Activated T-helper 17 cell treated with anti-CD3 and anti-CD28 coated beads, Interleukin-2, amount 50 U/mL, for 72 hours (primary cell): ENCODE data around the gene PTGR3. TPM values are rescaled to one million over a fixed set of nuclear protein-coding genes. Genes with fewer than 3 reads are reported as not detected.
A peak's percentile ranks its signal among the peaks of the same experiment; 100 is the strongest.

Source experiments
- ATAC-seq: fragments of 150-1000 bp; cut with Tn5 transposase; replicated peaks from 2 replicates; pipeline ENCODE4 v1.10.0; 2021; ENCODE audit warnings: mild to moderate bottlenecking, moderate library complexity
- H3K27ac Mint-ChIP-seq: one replicate; pipeline ENCODE4 v1.8.0; 2022; ENCODE audit warnings: mixed read lengths
- H3K27me3 Mint-ChIP-seq: one replicate; pipeline ENCODE4 v1.8.0; 2022; ENCODE audit warnings: mixed read lengths
- H3K36me3 Mint-ChIP-seq: one replicate; pipeline ENCODE4 v1.8.0; 2022; ENCODE audit warnings: low read depth, mild to moderate bottlenecking, mixed read lengths
- H3K4me1 Mint-ChIP-seq: one replicate; pipeline ENCODE4 v1.8.0; 2022; ENCODE audit warnings: mixed read lengths
- H3K4me3 Mint-ChIP-seq: one replicate; pipeline ENCODE4 v1.8.0; 2022; ENCODE audit warnings: mild to moderate bottlenecking, mixed read lengths
- H3K9me3 Mint-ChIP-seq: one replicate; pipeline ENCODE4 v1.8.0; 2022; ENCODE audit warnings: mixed read lengths
- total RNA-seq, 2 donors: library from RNA; stranded (reverse); gene quantifications; one replicate each; pipeline ENCODE4 v1.2.3, GENCODE V29; 2022

Gene PTGR3, protein sequence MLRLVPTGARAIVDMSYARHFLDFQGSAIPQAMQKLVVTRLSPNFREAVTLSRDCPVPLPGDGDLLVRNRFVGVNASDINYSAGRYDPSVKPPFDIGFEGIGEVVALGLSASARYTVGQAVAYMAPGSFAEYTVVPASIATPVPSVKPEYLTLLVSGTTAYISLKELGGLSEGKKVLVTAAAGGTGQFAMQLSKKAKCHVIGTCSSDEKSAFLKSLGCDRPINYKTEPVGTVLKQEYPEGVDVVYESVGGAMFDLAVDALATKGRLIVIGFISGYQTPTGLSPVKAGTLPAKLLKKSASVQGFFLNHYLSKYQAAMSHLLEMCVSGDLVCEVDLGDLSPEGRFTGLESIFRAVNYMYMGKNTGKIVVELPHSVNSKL
- 10 to 100 TPM; 20.9 to 27.3 TPM for total RNA-seq

DNA sequence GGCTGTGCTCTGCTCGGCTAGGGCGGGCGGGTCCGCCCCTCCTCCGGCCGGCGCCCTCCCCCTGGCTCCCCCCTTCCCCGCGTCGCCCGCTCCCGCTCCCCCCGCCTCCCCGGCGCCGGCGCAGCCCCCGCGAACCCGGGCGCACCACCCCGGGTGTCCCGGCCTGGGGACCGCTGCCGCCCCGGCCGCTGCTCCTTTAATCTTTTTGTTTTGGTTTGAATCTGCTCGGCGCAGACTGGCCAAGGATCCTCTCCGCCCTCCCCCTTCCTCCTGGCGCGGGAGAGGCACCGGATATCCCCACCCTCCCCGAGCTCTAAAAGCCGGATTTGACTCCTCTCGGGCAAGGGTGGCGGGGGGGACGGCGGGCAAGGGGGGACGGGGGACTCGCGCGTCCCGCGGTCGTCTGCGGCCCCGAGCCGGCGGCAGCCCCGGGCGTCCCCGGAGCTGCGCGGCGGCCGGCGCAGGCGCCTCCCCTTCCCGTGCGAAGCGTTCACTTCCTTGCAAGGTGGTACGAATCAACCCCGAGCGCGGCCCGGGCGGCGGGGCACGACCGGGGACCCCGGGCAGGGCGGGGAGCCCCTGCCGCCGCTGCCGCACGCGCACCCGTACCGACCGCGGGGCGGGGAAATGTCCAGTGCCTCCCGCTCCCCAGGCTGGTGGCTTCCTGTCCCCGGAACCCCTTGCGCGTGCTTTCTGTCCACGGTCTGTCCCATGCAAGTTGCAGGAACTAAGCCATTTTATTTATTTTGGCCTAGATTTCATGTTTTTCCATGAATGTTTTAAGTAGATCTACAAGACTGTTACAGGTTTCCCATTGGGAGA, at the start of gene PTGR3:
Gene PTGR3, minus strand, starts transcription at position 11 of the 822 bp plus-strand sequence. CDS start 81 bp downstream, outside the sequence.
- Mint-ChIP-seq H3K27ac (peak within 1 kb of the TSS; percentile 98), H3K4me1 (peaks cover 35% of the 10 kb centered on the region), H3K36me3 (peaks cover 21% of the 10 kb centered on the region), H3K4me3 (peak within 1 kb of the TSS; percentile 100), H3K9me3 (no peaks in the 10 kb centered on the region), H3K27me3 (no peaks in the 10 kb centered on the region)
- peak; percentile 60 for ATAC-seq

DNA sequence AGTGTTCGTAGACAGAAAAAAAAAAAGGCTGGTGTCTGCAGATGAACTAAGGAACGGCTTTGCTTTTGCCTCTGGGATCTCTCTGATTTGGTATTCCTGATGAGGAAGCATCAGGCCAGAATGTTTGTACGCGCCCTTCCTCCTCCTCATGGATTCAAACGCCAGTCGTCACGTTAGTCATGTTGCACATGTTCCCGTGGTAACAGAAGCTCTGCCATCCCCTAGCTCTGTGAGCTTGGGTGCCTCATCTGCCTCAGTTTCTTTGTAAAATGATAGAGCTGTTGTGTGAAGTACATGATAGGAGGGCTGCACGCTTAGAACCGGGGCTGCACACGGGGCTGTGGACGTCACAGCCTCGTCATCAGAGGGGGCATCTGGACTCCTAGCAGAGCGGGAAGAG, 48.7 kb upstream of the PTGR3 start:
- no peak overlapping the region for H3K4me3 Mint-ChIP-seq
- no peak for ATAC-seq
- H3K9me3 Mint-ChIP-seq, result no peaks in the 10 kb centered on the region
- peak overlapping the region; percentile 53 for H3K27ac Mint-ChIP-seq
- H3K36me3 Mint-ChIP-seq, result no peaks in the 10 kb centered on the region
- H3K4me1 Mint-ChIP-seq, result peaks cover 14% of the 10 kb centered on the region
- H3K27me3 Mint-ChIP-seq, result no peaks in the 10 kb centered on the region

DNA sequence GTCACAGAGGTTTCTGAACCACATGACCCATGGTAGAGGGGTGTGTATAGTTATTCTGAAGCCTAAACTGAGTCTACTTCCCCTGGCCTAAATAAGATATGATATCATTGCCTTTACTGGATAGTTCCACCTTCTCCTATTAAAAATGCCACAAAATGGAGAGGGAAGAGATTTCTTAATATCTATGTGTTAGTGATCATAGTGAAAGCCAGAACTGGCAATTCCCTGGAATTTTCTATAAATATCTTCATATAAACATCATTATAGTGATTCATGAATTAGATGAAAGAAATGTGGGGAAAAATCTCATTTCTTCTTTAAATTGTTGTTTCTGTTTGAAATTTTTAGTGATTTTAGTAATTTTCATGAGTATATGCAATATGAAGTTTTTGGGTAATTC, 47.4 kb upstream of the PTGR3 start:
- Mint-ChIP-seq H3K27me3 (no peaks in the 10 kb centered on the region), H3K4me3 (no peak overlapping the region), H3K27ac (no peak overlapping the region), H3K36me3 (no peaks in the 10 kb centered on the region), H3K9me3 (no peaks in the 10 kb centered on the region), H3K4me1 (peaks cover 6% of the 10 kb centered on the region)
- no peak for ATAC-seq

DNA sequence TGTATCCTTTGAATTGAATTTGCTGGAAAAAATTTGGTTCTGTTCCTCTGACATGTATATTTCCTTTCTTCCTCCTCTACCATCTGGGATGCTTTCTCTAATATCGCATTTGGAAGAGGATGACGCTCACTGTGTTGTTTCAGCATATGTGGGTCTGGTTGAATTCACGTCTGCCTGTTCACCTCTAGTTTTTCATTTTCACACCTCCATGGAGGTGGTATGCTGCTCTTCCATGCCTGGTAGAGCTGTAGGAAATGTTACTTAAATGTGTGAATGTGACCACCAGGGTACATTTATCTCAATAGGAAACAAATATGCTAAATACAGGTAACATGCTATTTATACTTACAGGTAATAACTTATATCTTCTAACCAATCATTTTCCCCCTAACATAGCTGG, 46.2 kb upstream of the PTGR3 start:
- Mint-ChIP-seq H3K27me3 (no peaks in the 10 kb centered on the region), H3K4me1 (peaks cover 5% of the 10 kb centered on the region), H3K36me3 (no peaks in the 10 kb centered on the region), H3K27ac (no peak overlapping the region), H3K9me3 (no peaks in the 10 kb centered on the region), H3K4me3 (no peak overlapping the region)
- no peak for ATAC-seq

DNA sequence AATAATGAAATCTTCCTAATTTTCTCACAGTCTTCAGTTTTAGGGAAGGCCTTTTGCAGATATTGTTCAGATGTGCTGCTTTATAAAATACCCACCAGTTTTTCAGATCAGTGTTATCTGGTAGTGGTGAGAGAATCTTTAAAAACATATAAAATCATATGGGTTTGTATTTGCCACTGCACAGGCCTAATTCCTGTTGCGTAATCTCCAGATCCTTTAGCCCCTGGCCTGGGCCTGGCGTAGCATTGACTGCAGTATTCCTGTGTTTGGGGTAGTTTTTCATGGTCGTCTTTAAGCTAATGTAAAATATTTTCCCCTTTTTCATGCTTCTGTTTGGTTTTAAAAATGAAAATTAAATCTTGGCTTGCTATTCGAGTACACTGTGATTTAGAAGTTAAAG, 44.8 kb upstream of the PTGR3 start:
- ATAC-seq, result no peak
- Mint-ChIP-seq H3K27ac (no peak overlapping the region), H3K4me1 (peaks cover 5% of the 10 kb centered on the region), H3K9me3 (no peaks in the 10 kb centered on the region), H3K36me3 (no peaks in the 10 kb centered on the region), H3K4me3 (no peak overlapping the region), H3K27me3 (no peaks in the 10 kb centered on the region)

DNA sequence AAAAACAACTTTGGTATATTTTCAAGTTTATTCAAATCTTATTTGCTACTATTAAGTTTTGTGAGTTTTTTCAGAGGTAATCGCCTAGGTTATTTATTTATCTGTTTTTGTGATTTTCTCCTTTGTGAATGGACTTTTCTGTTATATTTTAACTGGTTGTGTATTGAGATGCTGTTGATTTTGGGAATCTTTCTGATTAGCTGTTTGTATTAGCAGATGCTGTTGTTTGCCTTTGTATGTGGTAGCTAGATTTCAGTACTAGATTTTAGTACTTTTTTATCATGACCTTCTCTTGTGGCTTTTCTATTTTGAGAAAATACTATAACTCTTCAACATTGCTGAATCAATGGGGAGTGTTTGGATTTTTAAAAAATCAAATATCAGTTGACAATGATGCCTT, 44.1 kb upstream of the PTGR3 start:
- Mint-ChIP-seq H3K27ac (no peak overlapping the region), H3K27me3 (no peaks in the 10 kb centered on the region), H3K4me1 (peaks cover 5% of the 10 kb centered on the region), H3K9me3 (no peaks in the 10 kb centered on the region), H3K36me3 (no peaks in the 10 kb centered on the region), H3K4me3 (no peak overlapping the region)
- no peak for ATAC-seq

DNA sequence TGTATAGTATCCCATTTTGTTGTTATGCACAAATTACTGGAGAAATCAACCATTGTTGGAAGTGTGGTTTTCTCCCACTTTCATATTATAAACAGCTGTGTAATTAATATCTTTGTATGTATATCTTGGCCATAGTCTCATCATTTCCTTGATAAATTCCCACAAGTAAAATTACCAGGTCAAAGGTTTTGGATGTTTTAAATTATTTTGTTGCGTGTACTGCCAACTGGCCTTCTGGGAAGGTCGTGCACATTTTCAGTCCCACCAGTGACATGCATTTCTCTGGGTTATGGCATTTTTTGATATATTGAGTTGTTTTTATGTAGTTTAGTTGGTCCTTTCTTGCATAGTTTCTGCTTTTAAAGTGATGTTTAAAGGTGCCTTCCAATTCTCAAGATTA, 43.2 kb upstream of the PTGR3 start:
- H3K36me3 Mint-ChIP-seq, result no peaks in the 10 kb centered on the region
- ATAC-seq, result no peak

DNA sequence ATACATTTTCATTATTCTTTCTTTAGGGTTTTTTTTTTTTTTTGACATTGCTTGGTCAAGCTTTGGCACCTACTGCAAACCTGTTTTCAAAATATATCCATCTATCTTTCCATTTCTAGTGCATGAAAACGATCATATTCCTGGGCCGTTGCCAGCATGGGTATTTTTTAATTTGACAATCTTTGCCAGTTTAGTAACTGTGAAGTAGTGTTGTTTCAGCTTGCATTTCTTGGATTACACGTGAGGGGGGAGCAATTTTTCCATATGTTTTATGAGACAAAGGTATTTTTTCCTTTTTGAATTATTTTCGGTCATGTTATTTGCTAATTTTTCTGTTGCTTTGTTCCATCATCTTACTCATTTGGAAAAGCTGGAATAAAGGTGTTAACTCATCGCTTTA, 42.5 kb upstream of the PTGR3 start:
- Mint-ChIP-seq H3K36me3 (no peaks in the 10 kb centered on the region), H3K27ac (no peak overlapping the region), H3K4me1 (peaks cover 13% of the 10 kb centered on the region), H3K27me3 (no peaks in the 10 kb centered on the region), H3K9me3 (no peaks in the 10 kb centered on the region), H3K4me3 (no peak overlapping the region)
- ATAC-seq, result no peak

More for the DNA sequence above, 43.2 kb upstream of the PTGR3 start:
- Mint-ChIP-seq H3K9me3 (no peaks in the 10 kb centered on the region), H3K4me3 (no peak overlapping the region), H3K4me1 (peaks cover 9% of the 10 kb centered on the region), H3K27ac (no peak overlapping the region), H3K27me3 (no peaks in the 10 kb centered on the region)

DNA sequence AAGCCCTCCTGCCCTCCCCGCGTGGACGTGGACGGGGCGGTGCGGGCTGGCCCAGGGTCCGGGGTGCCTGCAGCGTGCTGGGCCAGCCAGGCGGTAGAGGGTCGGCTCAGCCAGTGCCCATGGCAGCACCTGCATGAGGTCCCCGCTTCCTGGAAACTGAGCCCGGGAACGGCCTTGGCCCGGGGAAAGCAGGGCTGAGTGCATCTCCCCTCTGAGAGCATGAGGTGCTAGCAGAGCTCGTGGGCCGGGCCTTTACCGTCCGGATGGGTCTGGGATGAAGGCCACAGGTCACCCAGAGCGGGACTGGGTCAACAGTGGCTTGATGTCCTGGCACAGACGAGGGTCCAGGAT, 41.5 kb upstream of the PTGR3 start:
- peaks cover 20% of the 10 kb centered on the region for H3K4me1 Mint-ChIP-seq
- no peak for ATAC-seq
- no peaks in the 10 kb centered on the region for H3K36me3 Mint-ChIP-seq
- no peaks in the 10 kb centered on the region for H3K27me3 Mint-ChIP-seq
- H3K9me3 Mint-ChIP-seq, result no peaks in the 10 kb centered on the region
- no peak overlapping the region for H3K4me3 Mint-ChIP-seq
- no peak overlapping the region for H3K27ac Mint-ChIP-seq

DNA sequence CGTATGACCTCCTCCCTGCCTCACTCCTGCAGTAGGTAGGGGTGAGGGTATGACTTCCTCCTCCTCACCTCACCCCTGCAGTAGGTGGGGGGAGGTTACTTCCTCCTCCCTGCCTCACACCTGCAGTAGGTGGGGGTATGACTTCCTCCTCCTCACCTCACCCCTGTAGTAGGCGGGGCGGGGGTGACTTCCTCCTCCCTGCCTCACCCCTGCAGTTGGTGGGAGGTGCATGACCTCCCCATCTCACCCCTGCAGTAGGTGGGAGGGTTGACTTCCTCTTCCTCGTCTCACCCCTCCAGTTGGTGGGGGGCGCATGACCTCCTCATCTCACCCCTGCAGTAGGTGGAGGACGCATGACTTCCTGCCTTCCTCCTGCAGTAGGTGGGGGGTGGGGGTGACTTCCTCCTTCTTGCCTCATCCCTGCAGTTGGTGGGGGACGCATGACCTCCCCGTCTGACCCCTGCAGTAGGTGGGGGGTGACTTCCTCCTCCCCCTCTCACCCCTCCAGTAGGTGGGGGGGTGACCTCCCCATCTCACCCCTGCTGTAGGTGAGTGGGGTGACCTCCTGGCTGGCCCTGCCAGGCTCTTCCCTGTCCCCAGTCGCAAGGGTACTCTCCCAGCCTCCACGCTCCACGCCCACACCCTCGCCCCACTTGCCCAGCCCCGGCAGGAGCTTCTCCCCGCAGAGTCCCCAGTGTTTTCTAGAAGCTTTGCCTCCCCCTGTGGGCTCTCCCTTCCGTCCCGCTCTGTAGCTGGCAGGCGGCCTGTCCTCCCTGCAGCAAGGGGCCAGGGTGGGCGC, 40.9 kb upstream of the PTGR3 start:
- Mint-ChIP-seq H3K27ac (peak overlapping the region; percentile 70), H3K4me1 (peaks cover 22% of the 10 kb centered on the region), H3K9me3 (no peaks in the 10 kb centered on the region), H3K27me3 (no peaks in the 10 kb centered on the region), H3K4me3 (peak overlapping the region; percentile 28), H3K36me3 (no peaks in the 10 kb centered on the region)
- no peak for ATAC-seq

DNA sequence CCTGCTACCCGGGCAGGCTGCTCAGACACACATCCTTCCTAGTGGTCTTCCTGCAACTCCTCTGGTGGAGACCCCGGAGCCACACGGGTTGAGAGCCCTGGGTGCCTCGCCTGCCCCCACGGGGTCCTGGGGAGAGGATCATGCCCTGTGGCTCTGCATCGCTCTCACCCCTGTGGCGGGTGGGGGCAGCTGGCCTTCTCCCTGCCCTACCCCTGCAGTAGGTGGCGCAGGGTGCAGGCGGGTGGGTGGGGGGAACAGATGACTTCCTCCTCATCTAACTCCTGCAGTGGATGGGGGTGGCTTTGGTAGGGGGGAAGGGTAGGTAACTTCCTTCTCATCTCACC, 40.2 kb upstream of the PTGR3 start:
- Mint-ChIP-seq H3K9me3 (no peaks in the 10 kb centered on the region), H3K36me3 (no peaks in the 10 kb centered on the region), H3K27me3 (no peaks in the 10 kb centered on the region), H3K27ac (no peak overlapping the region), H3K4me3 (peak overlapping the region; percentile 86), H3K4me1 (peaks cover 25% of the 10 kb centered on the region)
- ATAC-seq, result no peak

DNA sequence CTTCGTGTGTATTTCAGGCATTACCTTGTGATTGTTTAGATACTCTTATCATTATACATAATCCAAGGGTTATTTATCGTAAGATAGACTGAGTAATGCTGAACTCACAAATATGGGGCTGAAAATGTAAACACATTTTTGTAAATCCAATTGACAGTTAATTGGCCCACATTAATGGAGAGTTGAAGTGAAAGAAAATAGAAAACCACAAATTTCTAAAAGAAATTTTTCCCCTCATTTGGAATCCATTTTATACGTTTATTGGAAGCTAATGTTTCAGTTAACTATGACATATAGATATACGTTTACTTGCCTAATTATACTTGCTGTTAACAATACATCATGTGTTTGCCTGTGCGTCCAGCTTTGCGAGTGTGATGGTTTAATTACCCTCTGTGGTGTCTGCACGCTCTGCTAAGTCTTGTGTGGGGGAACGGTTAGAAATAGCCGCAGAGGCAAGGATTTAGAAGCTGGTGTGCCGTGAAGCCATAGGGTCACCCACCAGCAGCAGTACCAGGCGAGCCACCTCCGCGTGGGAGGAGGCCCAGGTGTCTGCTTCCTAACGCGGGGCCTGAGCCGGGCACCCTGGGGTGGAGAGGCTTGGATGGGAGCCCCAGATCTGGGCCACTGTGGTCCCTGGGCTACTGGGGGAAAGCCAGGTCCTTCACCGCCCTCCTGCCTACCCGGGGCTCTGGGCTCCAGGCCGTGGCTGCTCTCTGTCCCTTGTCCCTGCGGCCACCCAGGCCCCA, 39.7 kb upstream of the PTGR3 start:
- no peak for ATAC-seq
- Mint-ChIP-seq H3K27me3 (no peaks in the 10 kb centered on the region), H3K9me3 (no peaks in the 10 kb centered on the region), H3K27ac (peak overlapping the region; percentile 82), H3K4me1 (peaks cover 25% of the 10 kb centered on the region), H3K36me3 (no peaks in the 10 kb centered on the region), H3K4me3 (peak overlapping the region; percentile 86)

DNA sequence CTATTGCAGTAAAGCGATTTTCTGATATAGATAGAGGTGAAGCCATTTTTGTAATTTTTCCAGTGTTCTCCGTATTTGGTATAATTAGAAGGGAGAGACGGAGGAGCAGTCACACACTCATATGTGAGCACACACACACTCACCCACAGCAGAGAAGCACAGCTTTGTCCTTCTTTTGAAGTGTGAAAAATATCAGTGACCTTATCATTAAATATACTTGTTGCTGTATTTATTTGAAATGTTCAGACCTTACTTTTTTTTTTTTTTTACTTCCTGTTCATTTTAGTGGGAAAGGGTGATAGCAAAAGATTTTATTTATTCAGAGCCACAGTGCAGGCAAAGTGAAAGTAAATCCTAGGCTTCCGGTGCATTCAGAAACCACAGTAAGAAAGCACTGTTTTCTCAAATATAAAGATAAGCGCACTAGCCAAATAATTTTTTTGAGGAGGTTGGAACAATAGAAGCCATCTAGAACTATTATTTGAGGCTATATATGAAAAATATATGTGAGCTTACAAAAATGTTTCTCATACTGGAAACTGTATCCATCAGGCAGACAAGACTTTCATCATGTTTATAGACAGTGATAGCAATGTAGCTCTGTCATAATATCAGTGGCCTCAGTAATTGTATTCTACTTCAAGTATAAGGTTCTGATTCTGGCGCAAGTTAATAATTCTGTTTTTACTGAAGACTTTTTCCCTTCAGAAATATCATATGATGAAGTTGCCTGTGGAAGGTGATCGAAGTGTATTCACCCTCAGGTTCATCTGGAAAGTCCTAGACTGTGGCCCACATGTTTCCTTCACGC, 38.9 kb upstream of the PTGR3 start:
- peaks cover 25% of the 10 kb centered on the region for H3K4me1 Mint-ChIP-seq

More for the DNA sequence above, 38.9 kb upstream of the PTGR3 start:
- peak overlapping the region; percentile 86 for H3K4me3 Mint-ChIP-seq
- H3K27ac Mint-ChIP-seq, result peak overlapping the region; percentile 82
- H3K27me3 Mint-ChIP-seq, result no peaks in the 10 kb centered on the region
- ATAC-seq, result peak; percentile 60
- H3K9me3 Mint-ChIP-seq, result no peaks in the 10 kb centered on the region
- H3K36me3 Mint-ChIP-seq, result no peaks in the 10 kb centered on the region
